Measurements from ENCODE around the gene SH3PXD2A.
A peak's percentile ranks its signal among the peaks of the same experiment; 100 is the strongest.
"Not testable (repeated sequence)": the region's sequence is repeated elsewhere in the genome, so short reads cannot be mapped to it uniquely, and the experiment has no call there.

The SH3PXD2A gene

DNA sequence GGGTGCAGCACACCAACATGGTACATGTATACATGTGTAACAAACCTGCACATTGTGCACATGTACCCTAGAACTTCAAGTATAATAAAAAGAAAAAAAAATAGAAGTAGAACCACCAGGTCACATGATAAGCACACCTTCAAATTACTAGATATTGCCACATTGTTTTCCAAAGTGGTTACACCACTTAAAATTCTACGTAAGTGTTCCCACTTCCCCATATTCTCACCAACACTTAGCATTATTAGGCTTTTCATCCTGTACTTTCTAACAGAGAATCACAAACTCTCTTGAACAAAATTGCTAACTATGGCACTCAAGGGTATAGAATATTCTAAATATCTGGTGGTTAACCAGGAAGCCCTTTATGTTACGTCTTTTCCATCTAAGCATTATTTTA, 22.6 kb downstream of the SH3PXD2A start:
- DNase-seq: no peak

DNA sequence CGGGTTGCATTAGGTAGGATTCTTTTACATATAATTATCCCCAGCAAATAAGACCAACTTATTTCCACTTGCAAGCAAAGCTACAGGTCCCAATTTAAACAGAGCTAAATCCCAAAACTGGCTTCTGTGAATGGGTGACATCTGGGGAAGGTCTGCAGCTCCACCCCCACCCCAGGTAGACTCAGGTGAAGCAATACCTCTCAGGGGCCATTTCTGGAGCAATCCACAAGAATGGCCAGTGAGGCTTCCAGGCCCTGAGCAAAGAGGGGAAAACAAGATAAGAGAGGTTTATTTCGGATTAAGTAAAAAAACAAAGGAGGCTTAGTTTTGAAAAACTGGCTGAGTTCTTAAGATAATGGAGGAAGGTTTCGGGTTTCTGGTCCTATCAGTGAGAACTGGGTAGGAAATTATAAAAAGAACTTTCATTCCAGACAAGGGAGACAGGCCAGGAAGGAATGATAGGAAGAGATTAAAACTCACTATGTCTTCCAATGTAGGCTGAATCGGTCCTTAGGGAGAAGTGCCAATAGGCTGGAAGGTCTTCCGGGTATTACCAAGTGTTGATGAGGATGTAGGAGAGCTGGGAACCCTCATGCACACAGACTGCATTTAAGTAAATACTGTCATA, 25.4 kb downstream of the SH3PXD2A start:
- DNase-seq: no peak

DNA sequence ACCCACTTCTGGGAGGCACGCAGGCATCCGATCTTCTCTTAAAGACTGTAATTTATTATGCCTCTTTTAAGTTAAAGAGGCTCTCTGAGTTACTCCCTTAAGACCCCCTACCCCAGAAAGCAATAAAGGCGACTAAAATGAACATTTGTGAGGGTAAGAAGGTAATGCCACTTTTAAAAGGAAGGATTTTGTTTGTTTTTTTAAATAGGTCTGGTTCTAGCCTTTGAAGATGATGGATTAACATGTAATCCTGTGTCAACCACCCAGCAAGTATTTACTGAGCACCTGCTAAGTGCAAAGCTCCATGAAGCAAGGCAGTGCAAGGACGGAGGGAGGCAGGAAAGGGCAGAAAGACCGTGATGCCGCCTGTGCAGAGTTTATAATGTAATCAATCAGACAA, 26.1 kb downstream of the SH3PXD2A start:
- DNase-seq: no peak

DNA sequence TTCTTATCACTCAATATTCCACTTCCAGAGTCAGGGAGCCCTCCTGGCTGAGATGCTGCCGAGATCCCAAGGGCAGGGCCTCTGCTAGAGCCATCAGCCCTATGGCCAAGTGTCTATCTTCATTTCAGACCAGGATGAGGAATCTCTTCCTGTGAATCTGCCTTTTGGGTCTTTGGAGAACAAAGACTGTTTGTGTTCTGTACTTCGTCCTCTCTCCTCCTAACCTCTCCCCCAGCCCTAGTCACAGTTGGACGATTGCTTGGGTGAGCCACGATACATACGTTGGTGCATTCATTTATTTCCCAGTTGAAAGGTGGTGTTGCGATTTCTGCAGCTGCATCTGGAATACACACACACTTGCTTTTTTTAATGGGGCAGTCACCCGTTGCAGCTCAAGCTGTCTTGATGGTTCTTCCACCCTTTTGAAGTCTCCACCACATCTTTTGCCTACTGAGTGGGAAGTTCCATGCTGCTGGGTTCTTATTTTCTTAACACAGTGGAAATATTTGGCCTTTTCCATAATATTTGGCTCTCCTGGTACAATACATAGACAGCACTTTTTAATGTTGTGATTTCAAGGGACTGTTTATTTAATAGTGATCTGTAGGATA, 26.7 kb downstream of the SH3PXD2A start:
- no peak for DNase-seq

DNA sequence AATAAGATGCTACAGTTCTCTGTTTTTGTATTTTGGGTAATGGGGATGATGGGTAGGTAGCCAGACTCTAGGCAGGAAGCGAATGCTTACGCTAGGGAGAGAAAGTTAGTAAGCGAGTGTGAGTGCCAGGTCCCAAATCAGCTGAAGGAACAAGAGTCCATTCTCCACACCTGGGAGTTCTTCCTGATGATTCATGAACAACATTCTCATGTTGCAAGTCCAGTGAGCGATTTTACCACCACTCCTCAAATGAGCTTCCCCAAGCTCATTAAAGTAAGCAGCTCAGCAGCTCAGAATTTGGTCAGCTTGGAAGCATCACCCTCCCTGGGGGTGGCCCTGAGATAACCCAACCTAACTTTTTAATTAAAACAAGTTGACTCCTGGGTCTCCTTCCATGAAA, 27.3 kb downstream of the SH3PXD2A start:
- no peak for DNase-seq

DNA sequence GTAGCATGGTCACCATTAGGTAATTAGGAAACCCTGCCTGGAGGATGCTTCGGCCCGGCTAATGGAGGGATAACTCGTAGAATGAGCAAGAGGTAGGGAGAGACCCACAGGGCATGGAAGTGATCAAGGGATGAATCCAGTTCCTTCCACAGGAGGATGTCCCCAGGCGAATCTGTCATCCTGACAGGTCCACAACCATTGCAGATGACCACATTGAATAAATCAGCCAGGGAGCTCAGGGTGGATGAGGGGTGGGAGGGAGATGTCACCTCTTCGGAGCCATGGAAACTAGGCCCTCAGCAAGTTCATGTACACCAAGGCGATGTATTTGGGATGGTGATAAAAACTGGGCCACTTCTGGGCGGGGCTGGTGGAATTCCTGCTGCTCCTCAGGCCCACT, 28.5 kb downstream of the SH3PXD2A start:
- DNase-seq: no peak

DNA sequence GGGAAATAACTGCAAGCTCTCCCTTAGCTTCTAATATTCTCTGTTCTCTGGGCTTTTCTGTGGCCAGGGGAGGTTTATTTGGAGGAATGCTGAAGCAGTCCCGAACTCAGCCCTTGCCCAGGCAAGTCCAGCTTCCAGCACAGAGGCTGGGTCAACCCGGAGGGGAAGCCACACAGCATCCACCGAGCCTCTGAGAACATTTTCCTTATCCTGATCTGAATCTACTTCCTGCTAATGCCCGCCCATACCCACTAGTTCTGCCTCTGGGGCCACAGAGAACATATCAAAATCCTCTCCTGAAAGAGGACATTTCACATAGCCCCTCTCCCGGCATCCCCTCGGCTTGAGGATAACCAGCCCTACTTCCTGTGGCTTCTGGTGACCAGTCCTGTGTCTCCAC, 31.1 kb downstream of the SH3PXD2A start:
- DNase-seq: peak in 2 of 4 experiments; percentile 18 to 35

DNA sequence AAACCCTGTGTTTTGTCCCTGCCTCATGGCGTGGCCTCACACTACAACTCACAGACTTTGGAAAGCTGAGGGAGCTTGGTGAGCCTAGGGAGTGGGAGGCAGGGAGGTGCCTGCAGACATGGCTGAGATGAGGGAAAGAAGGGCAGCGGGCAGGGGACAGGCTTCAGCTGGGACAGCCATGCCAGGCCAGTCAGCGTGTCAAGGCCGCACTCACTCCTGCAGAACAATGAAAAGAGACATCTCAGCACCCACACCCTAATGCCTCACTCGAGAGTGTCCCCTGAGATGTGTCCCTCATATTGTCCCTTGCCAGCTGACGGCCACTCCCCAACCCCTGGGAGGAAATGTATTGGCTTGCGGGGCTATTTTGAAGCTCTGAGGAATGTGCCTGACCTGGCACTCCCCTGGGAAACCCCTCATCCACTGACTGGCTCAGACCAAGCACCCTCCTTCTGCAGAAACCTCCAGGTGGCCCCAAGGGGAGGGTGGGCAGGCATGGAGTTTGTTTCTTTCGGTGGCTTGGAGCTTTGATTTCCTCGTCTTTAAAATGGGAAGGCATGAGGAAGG, 31.6 kb downstream of the SH3PXD2A start:
- no peak for DNase-seq

DNA sequence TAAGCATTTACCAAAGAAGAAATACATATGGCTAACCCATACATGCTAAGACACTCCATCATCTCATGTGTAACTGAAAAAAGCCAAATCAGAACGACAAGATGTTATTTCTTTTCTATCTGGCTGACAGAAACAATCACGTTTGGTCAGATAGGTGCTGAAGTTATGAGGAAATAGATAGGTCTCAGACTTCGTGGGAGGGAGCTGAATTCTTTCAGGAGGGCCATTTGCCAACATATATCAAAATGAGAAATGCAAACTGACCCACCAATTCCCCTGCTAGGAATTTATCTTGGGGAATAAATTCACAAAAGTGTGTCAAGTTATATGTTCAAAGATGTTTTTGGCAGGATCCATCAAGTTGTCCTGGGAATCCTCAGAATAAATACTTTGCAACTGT, 32.6 kb downstream of the SH3PXD2A start:
- DNase-seq: no peak

DNA sequence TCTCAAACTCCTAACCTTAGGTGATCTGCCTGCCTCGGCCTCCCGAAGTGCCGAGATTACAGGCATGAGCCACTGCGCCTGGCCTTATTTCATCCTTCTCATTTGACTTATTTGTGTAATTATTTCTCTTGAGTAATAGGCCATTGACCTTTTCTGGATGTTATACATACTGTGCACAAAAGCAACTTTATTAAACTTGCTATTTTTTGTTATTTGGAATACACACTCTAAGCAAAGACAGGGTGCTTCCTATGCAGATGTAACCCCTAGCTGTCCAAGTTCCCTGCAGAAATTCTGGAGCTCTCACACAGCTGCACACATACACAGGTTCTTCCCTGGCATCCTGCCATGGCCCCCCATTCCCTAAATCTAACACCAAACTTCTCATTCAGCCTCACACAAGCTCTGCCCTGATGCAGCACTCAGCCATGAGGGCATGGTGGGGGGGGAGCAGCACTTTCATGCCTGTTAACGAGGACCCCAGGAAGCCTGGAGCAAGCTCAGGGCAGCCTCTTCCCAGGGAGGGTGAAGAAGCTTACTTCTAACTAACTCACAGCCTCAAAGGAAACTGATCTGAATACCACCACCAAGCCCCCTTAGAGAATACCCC, 33.2 kb downstream of the SH3PXD2A start:
- DNase-seq: no peak

DNA sequence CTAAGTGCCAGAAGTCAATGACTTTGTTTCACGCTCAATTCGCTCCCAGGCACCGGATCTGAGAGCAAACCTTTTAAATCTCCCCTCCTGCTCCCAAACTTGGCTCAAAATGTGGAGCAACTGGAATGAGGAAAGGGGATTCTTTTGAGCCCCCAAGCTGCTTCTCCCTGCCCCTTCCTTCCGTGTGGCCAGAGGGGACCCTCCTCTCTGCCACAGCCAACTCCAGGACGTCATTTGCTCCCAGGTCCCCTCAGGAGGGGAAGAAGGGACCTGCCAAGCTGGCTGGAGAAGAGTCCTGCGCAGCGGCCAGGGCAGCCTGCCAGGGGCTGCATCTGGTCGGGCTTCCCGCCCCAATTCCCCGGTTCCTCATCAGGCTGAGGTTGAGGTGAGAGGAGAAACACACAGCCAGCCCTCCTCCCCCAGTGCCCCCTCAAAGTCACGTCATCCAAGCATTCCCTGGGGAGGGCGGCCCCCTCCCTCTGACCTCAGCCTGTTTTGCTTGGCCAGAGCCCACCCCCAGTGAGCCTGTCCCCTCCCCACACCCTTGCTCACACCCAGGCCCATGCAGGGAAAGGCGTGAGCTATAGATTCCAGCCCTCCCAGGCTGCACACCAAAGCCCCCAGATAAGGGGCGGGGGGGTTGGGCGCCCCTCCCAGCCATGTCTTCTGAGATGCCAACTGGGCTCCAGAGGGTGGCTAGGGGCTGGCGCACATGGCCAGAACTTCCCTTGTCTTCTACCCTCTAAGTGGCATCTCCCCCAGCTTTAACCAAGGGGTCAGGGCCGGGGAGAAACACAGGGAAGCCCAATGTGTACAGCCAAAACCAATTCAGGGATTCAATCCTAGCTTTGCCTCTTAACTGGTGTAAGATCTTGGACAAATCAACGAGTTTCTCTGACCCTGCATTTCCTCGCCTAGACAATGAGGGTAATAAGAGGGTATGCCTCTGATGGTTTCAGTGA, 35.0 kb downstream of the SH3PXD2A start:
- peak in 2 of 4 experiments; percentile 10 to 28 for DNase-seq

DNA sequence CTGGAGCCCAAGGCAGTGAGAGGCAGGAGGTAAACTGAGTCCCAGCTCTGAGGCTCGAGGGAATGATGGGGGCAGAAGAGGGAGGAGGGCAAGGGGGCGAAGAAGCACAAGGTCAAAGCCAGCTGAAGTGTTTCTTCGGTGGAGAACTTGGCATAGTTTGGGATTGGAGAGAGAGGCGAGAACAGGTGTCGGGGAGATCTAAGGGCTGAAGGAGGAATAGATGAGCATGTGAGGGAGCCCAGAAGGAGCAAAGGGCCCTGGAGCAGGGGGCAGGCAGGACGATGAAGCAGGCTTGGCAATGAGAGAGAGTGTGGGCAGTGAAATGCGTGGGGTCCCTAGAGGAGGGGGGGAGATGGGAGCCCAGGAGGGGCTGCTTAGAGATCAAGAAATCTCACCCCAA, 35.9 kb downstream of the SH3PXD2A start:
- no peak for DNase-seq

DNA sequence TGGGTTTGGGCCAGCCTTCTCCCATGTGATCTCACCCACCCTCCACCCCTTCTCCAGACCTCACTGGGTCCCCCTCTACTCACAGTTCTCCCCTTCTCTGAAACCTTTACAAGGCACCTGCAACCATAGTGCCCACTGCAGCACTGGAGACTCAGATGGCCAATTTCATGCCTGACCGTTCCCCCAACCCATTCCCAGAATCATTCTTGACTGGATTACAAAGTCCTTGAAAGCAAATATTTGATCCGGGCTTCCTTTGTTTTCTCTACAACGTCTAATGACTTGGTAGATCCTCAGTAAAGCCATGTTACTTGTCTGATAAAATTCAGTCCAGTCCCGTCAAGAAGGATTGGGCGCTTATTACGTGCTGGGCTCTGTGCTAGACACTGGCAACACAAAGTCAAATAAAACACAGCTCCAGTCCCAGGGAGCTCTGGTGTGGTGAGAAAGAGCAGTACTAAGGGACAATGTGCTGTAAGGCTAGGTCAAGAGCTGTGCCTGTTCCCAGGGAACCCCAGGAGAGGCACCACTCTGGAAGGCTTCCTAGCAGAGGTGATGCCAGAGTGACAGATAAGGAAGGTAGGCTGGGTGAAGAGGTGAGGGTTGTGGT, 36.5 kb downstream of the SH3PXD2A start:
- DNase-seq: no peak

DNA sequence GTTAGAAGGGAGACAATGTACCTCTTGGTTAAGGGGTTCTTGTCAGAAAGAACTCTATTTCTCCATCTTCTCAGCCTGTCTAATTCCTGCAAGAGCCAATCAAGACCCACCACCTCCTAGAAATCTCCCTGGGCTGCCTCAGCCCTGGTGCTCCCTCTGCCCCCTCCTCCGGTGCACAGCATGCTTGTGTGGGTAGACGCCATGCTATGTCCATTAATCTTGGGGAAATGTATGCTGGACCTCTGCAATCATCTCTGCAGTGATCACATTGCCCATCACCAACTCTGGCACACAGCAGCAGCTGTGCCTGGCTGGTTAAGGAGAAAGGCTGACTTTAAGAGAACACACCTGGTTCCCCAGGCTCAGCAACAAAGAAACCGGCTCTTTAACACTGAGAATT, 37.3 kb downstream of the SH3PXD2A start:
- no peak for DNase-seq

DNA sequence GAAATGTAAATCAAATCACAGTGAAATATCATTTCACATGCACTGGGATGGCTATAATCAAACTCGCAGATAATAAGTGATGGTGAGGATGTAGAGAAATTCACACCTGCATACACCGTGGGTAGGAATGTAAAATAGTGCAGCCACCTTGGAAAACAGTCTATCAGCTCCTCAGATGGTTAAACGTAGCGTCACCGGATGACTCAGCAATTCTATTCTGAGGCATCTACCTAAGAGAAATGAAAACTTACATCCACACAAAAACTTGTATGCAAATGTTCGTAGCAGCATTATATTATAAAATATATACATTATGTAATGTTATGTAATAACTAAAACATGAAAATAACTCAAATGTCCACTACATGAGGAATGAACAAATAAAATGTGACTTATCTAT, 38.9 kb downstream of the SH3PXD2A start:
- DNase-seq: no peak

DNA sequence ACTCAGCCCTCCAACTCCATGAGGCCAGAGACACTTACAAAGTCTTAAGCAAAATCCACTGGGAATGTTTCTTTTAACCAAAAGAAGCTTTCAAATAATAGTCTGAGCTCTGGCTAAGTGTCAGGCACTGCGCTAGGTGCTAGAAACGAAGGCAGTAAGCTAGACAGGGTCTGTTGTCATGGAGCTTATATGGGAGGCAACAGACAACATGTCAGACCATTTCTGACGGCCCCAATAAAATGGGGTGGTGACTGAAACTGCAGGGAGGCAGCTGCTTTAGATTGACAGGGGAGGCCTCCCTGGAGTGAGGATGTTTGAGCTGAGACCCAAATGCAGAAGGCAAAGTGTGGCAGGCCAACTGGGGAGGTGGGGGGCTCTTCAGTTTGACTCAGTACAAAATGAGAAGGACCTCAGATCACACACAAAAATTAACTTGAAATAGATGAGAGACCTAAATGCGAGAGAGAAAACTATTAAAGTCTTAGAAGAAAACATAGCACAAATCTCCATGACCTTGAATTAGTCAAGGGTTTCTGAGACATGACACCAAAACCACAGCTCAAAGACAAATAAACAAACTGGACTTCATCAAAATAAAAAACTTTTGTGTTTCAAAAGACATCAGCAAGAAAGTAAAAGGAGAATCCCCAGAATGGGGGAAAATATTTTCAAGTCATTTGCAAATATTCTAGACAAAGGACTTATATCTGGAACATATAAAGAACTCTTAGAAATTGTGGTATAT, 40.6 kb downstream of the SH3PXD2A start:
- no peak for DNase-seq

DNA sequence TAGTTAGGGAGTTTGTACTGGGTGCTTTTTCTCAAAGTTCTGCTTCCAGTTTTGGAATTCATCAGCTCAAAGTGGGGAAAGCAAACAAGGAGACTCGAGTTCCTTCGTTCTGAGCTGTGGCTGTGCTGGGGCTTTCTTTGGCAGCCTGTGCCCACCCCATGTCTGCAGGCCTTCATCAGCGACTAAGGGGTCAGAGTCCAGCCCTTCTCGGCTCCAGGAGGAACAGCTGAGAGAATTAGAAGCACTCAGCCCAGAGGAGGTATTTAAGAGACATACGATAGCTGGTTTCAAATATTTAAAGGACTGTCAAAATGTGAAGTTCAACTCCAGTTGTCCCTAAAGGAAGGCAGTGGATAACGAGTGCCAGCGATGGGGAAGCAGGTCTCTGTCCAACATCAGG, 41.3 kb downstream of the SH3PXD2A start:
- no peak for DNase-seq

DNA sequence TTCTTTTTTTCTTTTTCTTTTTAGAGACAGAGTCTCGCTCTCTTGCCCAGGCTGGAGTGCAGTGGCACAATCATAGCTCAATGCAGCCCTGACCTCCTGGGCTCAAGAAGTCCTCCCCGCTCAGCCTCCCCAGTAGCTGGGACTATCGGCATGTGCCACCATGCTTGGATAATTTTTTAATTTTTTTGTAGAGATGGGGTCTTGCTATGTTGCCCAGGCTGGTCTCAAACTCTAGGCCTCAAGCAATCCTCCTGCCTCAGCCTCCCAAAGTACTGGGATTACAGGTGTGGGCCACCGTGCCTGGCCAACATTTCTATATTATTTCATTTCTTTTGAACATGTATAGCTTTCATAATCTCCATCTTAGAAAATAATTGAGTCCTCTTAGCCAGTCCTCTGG, 42.1 kb downstream of the SH3PXD2A start:
- not testable (repeated sequence) for DNase-seq

DNA sequence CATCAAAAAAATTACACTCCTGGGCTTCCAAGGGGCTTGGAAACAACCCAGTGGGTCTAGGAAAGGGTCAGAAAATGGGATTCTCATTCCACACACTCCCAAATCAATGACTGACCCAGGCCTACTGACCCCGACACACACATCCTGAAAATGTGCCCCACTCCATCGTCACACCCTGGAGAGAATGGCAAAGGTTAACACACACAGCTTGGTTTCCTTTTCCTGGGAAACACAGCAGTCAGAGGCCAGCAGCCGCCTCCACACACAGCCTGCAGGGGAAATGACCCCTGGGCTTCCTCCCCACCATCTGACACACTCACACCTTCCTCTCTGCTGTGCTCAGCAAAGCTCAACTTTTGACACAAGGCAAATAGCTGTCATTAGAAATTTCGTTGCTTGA, 42.9 kb downstream of the SH3PXD2A start:
- DNase-seq: peak; percentile 15 to 60 (median 52)

DNA sequence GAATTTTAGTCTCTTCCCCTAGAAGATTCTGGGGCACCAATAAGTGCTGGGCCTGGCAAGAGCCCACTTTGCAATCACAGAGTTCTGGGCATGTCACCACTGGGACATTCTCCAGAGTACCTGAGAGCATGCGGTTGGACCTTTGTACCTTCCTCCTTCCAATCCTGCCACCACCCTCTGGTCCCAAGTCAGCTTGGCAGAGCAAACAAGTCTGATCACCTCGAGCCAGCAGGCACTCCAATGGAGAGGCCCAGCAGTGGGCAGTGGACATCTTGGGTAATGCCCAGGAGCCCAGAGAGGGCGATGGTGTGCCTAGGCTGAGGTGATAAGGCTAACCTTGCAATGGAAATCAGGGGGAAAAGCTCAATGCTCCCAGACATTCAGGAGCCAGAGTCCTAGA, 43.4 kb downstream of the SH3PXD2A start:
- DNase-seq: no peak

DNA sequence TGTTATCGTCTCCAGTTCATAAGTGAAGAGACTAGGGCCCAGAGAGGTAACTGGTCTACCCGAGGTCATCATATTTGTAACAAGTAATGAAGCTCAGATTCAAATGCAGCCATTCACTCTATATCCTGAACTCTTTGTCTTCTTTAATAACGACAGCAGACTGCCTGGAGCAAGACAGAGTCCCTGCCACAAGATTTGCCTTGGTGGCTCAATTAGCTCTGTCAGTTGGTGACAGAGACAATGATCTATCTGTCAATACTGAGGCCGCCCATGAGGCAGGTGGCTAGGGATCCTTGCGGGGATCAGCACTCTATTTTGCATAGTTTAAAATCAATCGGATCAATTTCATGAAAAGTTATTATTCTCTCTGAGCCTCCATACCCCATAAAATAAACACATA, 43.9 kb downstream of the SH3PXD2A start:
- DNase-seq: no peak

DNA sequence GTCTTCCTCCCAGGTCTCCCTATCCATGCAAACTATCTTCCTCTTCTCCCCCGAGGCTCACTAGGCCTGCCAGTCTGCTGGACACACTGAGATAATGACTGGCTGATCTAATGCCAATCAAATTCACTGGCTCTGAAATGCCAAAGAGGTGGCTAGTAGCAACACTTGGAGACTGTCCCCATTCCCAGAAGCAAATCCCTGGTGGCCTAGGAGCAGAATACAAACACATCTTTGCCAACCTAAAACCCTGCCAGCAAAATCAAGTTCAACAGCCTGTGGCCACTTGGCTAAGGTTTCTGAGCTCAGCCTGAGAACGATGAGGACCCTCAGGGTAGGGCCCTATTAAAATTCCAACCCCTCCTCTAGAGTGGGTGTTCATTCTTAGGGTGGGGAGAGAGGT, 46.6 kb downstream of the SH3PXD2A start:
- no peak for DNase-seq
